GM18526 (cell line): Measurements from ENCODE around the gene ST6GALNAC3.

Experiments used
- POLR2A ChIP-seq: IDR thresholded peaks from 3 replicates; pipeline ENCODE4 v1.6.1; 2011; ENCODE audit not compliant: insufficient read length; ENCODE audit errors: extremely low read depth

Gene ST6GALNAC3

GRCh38 chr1:76115171-76115570 is 40.6 kb downstream of the ST6GALNAC3 start:
- no peak for TF ChIP-seq POLR2A

- no peak for TF ChIP-seq POLR2A
Observed at GRCh38 chr1:76121850-76122249, 47.3 kb downstream of the ST6GALNAC3 start.

GRCh38 chr1:76122271-76122670 is 47.7 kb downstream of the ST6GALNAC3 start:
- TF ChIP-seq POLR2A = no peak

- no peak for TF ChIP-seq POLR2A
Observed at GRCh38 chr1:76124196-76124595, 49.6 kb downstream of the ST6GALNAC3 start.

GRCh38 chr1:76125473-76126219 is 51.1 kb downstream of the ST6GALNAC3 start:
- no peak for TF ChIP-seq POLR2A

GRCh38 chr1:76128096-76128495 is 53.5 kb downstream of the ST6GALNAC3 start:
- TF ChIP-seq POLR2A = no peak

- no peak for TF ChIP-seq POLR2A
Observed at GRCh38 chr1:76129731-76130130, 55.2 kb downstream of the ST6GALNAC3 start.

- no peak for TF ChIP-seq POLR2A
Observed at GRCh38 chr1:76130992-76131391, 56.4 kb downstream of the ST6GALNAC3 start.

- no peak for TF ChIP-seq POLR2A
Observed at GRCh38 chr1:76133977-76134376, 59.4 kb downstream of the ST6GALNAC3 start.

GRCh38 chr1:76135835-76136234 is 61.3 kb downstream of the ST6GALNAC3 start:
- no peak for TF ChIP-seq POLR2A

GRCh38 chr1:76136894-76137293 is 62.3 kb downstream of the ST6GALNAC3 start:
- no peak for TF ChIP-seq POLR2A

- TF ChIP-seq POLR2A = no peak
Observed at GRCh38 chr1:76137746-76138145, 63.2 kb downstream of the ST6GALNAC3 start.

- TF ChIP-seq POLR2A = no peak
Observed at GRCh38 chr1:76138217-76138616, 63.7 kb downstream of the ST6GALNAC3 start.

GRCh38 chr1:76140227-76140626 is 65.7 kb downstream of the ST6GALNAC3 start:
- TF ChIP-seq POLR2A = no peak

- TF ChIP-seq POLR2A = no peak
Observed at GRCh38 chr1:76141929-76142328, 67.4 kb downstream of the ST6GALNAC3 start.

GRCh38 chr1:76142771-76143540 is 68.4 kb downstream of the ST6GALNAC3 start:
- no peak for TF ChIP-seq POLR2A
